ENCODE results near the gene DNASE2B.

The DNASE2B gene

GRCh38 chr1:84450910-84451309 is 52.6 kb downstream of the DNASE2B start:
- no peak overlapping the region for H3K4me3 ChIP-seq (ENCODE audit: low read depth, low read length)
- TF ChIP-seq CTCF (IDR thresholded peaks at IDR 0.05; ENCODE audit: low read depth, low read length): no peak
- in situ Hi-C loops (cut with HindIII; ENCODE audit: low sequenced_read_pairs): no loop called here
- DNase-seq (ENCODE audit: low read depth, low spot score): no peak

- H3K4me3 ChIP-seq (ENCODE audit: low read depth, low read length): no peak overlapping the region
- no peak for TF ChIP-seq CTCF (IDR thresholded peaks at IDR 0.05; ENCODE audit: low read depth, low read length)
- in situ Hi-C loops (cut with HindIII; ENCODE audit: low sequenced_read_pairs): no loop called here
- no peak for DNase-seq (ENCODE audit: low read depth, low spot score)
Measured at GRCh38 chr1:84452436-84452835, 54.2 kb downstream of the DNASE2B start.

- no peak for DNase-seq (ENCODE audit: low read depth, low spot score)
- in situ Hi-C loops (cut with HindIII; ENCODE audit: low sequenced_read_pairs): no loop called here
- H3K4me3 ChIP-seq (ENCODE audit: low read depth, low read length): no peak overlapping the region
- no peak for TF ChIP-seq CTCF (IDR thresholded peaks at IDR 0.05; ENCODE audit: low read depth, low read length)
Measured at GRCh38 chr1:84462118-84462517, 63.8 kb downstream of the DNASE2B start.

Data from astrocyte of the spinal cord (primary cell).